ENCODE data around the gene FXYD7. TPM values are rescaled to one million over a fixed set of nuclear protein-coding genes. Genes with fewer than 3 reads are reported as not detected.
A peak's percentile ranks its signal among the peaks of the same experiment; 100 is the strongest.

The FXYD7 gene
- total and polyA plus RNA-seq, 9 of the 15 experiments (the other 6 are each of a cell fraction or from before 2014, with no cell fraction given) = 0.10 to 0.80 (median 0.31) TPM; not detected in 3

- TF ChIP-seq, protein P1, sequence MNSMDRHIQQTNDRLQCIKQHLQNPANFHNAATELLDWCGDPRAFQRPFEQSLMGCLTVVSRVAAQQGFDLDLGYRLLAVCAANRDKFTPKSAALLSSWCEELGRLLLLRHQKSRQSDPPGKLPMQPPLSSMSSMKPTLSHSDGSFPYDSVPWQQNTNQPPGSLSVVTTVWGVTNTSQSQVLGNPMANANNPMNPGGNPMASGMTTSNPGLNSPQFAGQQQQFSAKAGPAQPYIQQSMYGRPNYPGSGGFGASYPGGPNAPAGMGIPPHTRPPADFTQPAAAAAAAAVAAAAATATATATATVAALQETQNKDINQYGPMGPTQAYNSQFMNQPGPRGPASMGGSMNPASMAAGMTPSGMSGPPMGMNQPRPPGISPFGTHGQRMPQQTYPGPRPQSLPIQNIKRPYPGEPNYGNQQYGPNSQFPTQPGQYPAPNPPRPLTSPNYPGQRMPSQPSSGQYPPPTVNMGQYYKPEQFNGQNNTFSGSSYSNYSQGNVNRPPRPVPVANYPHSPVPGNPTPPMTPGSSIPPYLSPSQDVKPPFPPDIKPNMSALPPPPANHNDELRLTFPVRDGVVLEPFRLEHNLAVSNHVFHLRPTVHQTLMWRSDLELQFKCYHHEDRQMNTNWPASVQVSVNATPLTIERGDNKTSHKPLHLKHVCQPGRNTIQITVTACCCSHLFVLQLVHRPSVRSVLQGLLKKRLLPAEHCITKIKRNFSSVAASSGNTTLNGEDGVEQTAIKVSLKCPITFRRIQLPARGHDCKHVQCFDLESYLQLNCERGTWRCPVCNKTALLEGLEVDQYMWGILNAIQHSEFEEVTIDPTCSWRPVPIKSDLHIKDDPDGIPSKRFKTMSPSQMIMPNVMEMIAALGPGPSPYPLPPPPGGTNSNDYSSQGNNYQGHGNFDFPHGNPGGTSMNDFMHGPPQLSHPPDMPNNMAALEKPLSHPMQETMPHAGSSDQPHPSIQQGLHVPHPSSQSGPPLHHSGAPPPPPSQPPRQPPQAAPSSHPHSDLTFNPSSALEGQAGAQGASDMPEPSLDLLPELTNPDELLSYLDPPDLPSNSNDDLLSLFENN (IDR thresholded peaks at IDR 0.05; ENCODE audit: low read depth in 2 of 2, low read length in 2 of 2) = no peak
- no peak for TF ChIP-seq ZFX (CRISPR knock-in tag; IDR thresholded peaks at IDR 0.05)
- no peak for TF ChIP-seq RFX1 (IDR thresholded peaks at IDR 0.05)
- TF ChIP-seq MLLT1 (IDR thresholded peaks at IDR 0.05) = no peak
- no peak for TF ChIP-seq ZNF717 (CRISPR knock-in tag; IDR thresholded peaks at IDR 0.05)
- no peak for TF ChIP-seq ZNF197 (CRISPR knock-in tag; IDR thresholded peaks at IDR 0.05; ENCODE audit: low read depth)
- TF ChIP-seq, protein P2, sequence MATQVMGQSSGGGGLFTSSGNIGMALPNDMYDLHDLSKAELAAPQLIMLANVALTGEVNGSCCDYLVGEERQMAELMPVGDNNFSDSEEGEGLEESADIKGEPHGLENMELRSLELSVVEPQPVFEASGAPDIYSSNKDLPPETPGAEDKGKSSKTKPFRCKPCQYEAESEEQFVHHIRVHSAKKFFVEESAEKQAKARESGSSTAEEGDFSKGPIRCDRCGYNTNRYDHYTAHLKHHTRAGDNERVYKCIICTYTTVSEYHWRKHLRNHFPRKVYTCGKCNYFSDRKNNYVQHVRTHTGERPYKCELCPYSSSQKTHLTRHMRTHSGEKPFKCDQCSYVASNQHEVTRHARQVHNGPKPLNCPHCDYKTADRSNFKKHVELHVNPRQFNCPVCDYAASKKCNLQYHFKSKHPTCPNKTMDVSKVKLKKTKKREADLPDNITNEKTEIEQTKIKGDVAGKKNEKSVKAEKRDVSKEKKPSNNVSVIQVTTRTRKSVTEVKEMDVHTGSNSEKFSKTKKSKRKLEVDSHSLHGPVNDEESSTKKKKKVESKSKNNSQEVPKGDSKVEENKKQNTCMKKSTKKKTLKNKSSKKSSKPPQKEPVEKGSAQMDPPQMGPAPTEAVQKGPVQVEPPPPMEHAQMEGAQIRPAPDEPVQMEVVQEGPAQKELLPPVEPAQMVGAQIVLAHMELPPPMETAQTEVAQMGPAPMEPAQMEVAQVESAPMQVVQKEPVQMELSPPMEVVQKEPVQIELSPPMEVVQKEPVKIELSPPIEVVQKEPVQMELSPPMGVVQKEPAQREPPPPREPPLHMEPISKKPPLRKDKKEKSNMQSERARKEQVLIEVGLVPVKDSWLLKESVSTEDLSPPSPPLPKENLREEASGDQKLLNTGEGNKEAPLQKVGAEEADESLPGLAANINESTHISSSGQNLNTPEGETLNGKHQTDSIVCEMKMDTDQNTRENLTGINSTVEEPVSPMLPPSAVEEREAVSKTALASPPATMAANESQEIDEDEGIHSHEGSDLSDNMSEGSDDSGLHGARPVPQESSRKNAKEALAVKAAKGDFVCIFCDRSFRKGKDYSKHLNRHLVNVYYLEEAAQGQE (IDR thresholded peaks at IDR 0.05; ENCODE audit: borderline replicate concordance) = peak; percentile 54; the same call in 1 of the 2 replicates
- TF ChIP-seq, protein P2 (CRISPR knock-in tag; IDR thresholded peaks at IDR 0.05; ENCODE audit: low read depth) = no peak
- TF ChIP-seq NCOA1 (IDR thresholded peaks at IDR 0.05; ENCODE audit: low read depth) = no peak
- TF ChIP-seq POLR3G (IDR thresholded peaks at IDR 0.05; ENCODE audit: extremely low read depth, insufficient read length, insufficient replicate concordance) = no peak
- TF ChIP-seq ESRRA (IDR thresholded peaks at IDR 0.05; ENCODE audit: borderline replicate concordance, low read depth) = peak; percentile 35; the same call in 1 of the 2 replicates
These were observed 28.5 kb upstream of the FXYD7 start (continued) for GRCh38 chr19:35114353-35115176.
